PC-3 (cell line): ENCODE data around the gene DCAF8.

Experiments used
- CTCF ChIP-seq: fragments of 300-600 bp; sonication (generic); conservative IDR thresholded peaks from 2 replicates; pipeline ENCODE4 v1.5.1; 2017; ENCODE audit warnings: antibody characterized with exemption, low read depth, mild to moderate bottlenecking, low read length
- EZH2 ChIP-seq: fragments of 300-600 bp; sonication (generic); IDR thresholded peaks from one replicate; pipeline ENCODE4 v1.6.1; 2017; ENCODE audit warnings: antibody characterized with exemption, mild to moderate bottlenecking, low read length; ENCODE audit not compliant: unreplicated experiment
- EZH2phosphoT487 ChIP-seq: fragments of 300-600 bp; sonication (generic); IDR thresholded peaks from 2 replicates; pipeline ENCODE4 v1.6.1; 2018; ENCODE audit warnings: mild to moderate bottlenecking, antibody characterized with exemption, low read length, borderline replicate concordance

- TF ChIP-seq CTCF = no peak
- TF ChIP-seq EZH2 = no peak
- TF ChIP-seq EZH2phosphoT487 = no peak
Measured at GRCh38 chr1:160169553-160170399, 92.6 kb downstream of the DCAF8 start.
